IPS DF 6.9 (cell line): Measurements from ENCODE around the gene KLF12.

Experiments
- DNase-seq: peaks from one replicate; pipeline ENCODE4 v3.0.0-alpha.2; 2013; ENCODE audit warnings: low read depth, low spot score
- H3K27ac ChIP-seq: one replicate; pipeline ENCODE4 v1.5.1; 2013; ENCODE audit warnings: low read length, control low read depth
- H3K27me3 ChIP-seq: 2 replicates; pipeline ENCODE4 v1.6.1; 2013; ENCODE audit warnings: mild to moderate bottlenecking, low read length; ENCODE audit not compliant: control insufficient read depth, insufficient read depth
- H3K36me3 ChIP-seq: 2 replicates; pipeline ENCODE4 v1.6.1; 2013; ENCODE audit warnings: low read length; ENCODE audit not compliant: control insufficient read depth, insufficient read depth
- H3K4me1 ChIP-seq: 2 replicates; pipeline ENCODE4 v1.6.1; 2013; ENCODE audit warnings: low read length; ENCODE audit not compliant: control insufficient read depth, insufficient read depth
- H3K4me3 ChIP-seq: 2 replicates; pipeline ENCODE4 v1.5.1; 2013; ENCODE audit warnings: mild to moderate bottlenecking, low read length
- H3K9me3 ChIP-seq: 2 replicates; pipeline ENCODE4 v1.6.1; 2013; ENCODE audit warnings: low read length, inconsistent platforms; ENCODE audit not compliant: control insufficient read depth, insufficient read depth
- WGBS: extraction: QIAGEN DNeasy Blood & Tissue Kit; methylation state at CpG from one replicate; pipeline ENCODE4 v1.1.7; 2013; ENCODE audit warnings: mixed read lengths, missing lambda C conversion rate; ENCODE audit not compliant: insufficient read length, insufficient coverage; 5-methylcytosine and 5-hydroxymethylcytosine counted together

The KLF12 gene

GRCh38 chr13:74134221-74134776, at the start of gene KLF12:
KLF12 (minus strand) TSS chr13:74134404.
- WGBS: no CpG with 5 or more reads among the region's 54 CpGs

DNA sequence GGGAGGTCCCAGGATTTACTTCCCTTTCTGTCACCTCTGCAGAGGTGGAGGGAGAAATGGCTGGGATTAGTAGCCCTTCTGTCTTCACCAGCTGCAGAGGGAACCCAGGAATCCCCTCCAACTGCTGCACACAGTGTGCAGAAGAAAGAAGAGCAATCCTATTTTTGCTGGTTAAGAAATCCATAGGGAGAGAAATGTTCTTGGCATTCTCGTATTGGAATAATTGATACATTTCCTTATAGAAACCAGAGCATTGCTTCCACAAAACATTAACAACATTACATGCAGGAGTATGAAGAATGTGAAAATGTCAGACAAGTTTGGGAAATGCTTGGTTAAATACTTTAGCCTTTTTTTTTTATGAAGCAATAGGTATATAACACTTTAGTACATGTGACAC, 48.3 kb upstream of the KLF12 start:
- Histone ChIP-seq H3K36me3 (no peaks in the 10 kb centered on the region), H3K4me3 (no peak overlapping the region), H3K4me1 (no peaks in the 10 kb centered on the region), H3K9me3 (no peaks in the 10 kb centered on the region), H3K27me3 (no peaks in the 10 kb centered on the region), H3K27ac (no peak overlapping the region)
- DNase-seq: no peak
- WGBS: no CpG with 5 or more reads among the region's 1 CpG

More at GRCh38 chr13:74134221-74134776, at the start of gene KLF12:
- Histone ChIP-seq H3K4me3 (peak within 1 kb of the TSS; percentile 99), H3K27me3 (no peaks in the 10 kb centered on the region), H3K27ac (no peak within 1 kb of the TSS), H3K4me1 (no peaks in the 10 kb centered on the region), H3K36me3 (no peaks in the 10 kb centered on the region), H3K9me3 (no peaks in the 10 kb centered on the region)
- DNase-seq: peak; percentile 57

- Histone ChIP-seq H3K4me3 (no peak overlapping the region), H3K36me3 (no peaks in the 10 kb centered on the region), H3K27me3 (no peaks in the 10 kb centered on the region), H3K27ac (no peak overlapping the region), H3K4me1 (no peaks in the 10 kb centered on the region), H3K9me3 (no peaks in the 10 kb centered on the region)
- WGBS: no CpG with 5 or more reads among the region's 2 CpGs
- no peak for DNase-seq
These were observed 40.6 kb upstream of the KLF12 start for GRCh38 chr13:74174810-74175209.

DNA sequence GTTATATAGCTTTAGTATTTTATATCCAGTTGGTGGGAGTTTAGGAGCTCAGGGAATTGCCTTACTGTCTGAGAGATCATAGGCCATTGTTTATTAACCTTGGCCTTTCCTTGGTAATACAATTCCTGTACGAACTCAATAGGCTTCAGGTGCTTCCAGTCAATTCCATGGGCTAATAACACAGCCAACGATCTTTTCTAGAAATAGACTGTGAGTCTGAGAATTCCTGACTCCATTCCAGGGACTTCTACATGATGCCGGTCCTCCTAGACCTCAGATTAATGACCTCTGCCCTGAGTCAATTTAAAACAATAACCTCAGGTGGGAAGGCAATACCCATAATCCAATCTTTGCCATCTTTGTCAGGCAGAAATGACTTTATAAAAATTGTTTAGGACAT, 39.6 kb upstream of the KLF12 start:
- no peaks in the 10 kb centered on the region for H3K27me3 ChIP-seq
- no peaks in the 10 kb centered on the region for H3K9me3 ChIP-seq
- H3K36me3 ChIP-seq: no peaks in the 10 kb centered on the region
- H3K4me1 ChIP-seq: no peaks in the 10 kb centered on the region
- WGBS: no CpG with 5 or more reads among the region's 3 CpGs
- DNase-seq: no peak
- H3K27ac ChIP-seq: no peak overlapping the region
- H3K4me3 ChIP-seq: no peak overlapping the region

- Histone ChIP-seq H3K9me3 (no peaks in the 10 kb centered on the region), H3K36me3 (no peaks in the 10 kb centered on the region), H3K4me3 (no peak overlapping the region), H3K4me1 (no peaks in the 10 kb centered on the region), H3K27ac (no peak overlapping the region), H3K27me3 (no peaks in the 10 kb centered on the region)
- no peak for DNase-seq
These were observed 37.4 kb upstream of the KLF12 start for GRCh38 chr13:74171641-74172040.

DNA sequence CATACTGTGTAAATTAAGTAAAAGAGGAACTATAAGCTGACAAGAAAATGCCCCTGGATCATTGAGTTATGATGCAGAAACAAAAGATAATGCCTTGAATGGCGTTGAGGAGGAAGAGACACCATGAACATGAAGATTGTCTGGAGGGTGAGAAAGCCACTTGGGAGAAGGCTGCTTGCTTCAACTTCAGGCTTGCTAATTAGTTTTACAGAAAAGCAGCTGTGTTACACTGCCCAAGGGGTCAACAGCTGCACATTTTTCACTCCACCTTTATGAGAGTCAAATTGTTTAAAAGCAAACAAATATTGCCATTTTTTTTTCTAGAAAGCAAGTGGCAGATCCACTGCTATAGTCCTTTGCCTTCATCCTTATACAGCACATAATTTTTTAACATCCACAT, 35.5 kb upstream of the KLF12 start:
- Histone ChIP-seq H3K4me1 (no peaks in the 10 kb centered on the region), H3K27me3 (no peaks in the 10 kb centered on the region), H3K9me3 (no peaks in the 10 kb centered on the region), H3K4me3 (no peak overlapping the region), H3K27ac (no peak overlapping the region), H3K36me3 (no peaks in the 10 kb centered on the region)
- DNase-seq: no peak
- no CpG with 5 or more reads among the region's 1 CpG for WGBS

DNA sequence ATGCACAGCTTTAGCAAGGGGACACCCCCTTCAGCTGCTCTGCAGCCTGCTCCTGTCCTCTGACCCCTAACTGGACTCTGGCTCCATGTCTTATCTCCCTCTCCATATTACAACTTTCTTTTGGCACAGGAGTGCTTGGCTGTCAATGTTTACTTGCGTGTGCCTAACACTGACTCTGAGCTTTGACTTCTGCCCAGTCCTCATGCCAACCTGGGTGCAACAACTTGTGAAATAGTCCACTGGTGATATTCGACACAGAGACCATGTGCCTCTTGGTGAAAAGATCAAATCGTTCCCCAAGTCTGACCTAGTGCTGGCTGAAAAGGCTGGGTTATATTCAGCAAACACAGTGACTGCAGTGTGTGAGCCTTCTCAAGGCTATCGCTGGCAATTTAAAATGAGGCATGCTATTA, 34.1 kb upstream of the KLF12 start:
- no peak for DNase-seq
- no peaks in the 10 kb centered on the region for H3K36me3 ChIP-seq
- no peak overlapping the region for H3K4me3 ChIP-seq
- no peaks in the 10 kb centered on the region for H3K4me1 ChIP-seq
- H3K27me3 ChIP-seq: no peaks in the 10 kb centered on the region
- no CpG with 5 or more reads among the region's 4 CpGs for WGBS
- no peak overlapping the region for H3K27ac ChIP-seq
- no peaks in the 10 kb centered on the region for H3K9me3 ChIP-seq

DNA sequence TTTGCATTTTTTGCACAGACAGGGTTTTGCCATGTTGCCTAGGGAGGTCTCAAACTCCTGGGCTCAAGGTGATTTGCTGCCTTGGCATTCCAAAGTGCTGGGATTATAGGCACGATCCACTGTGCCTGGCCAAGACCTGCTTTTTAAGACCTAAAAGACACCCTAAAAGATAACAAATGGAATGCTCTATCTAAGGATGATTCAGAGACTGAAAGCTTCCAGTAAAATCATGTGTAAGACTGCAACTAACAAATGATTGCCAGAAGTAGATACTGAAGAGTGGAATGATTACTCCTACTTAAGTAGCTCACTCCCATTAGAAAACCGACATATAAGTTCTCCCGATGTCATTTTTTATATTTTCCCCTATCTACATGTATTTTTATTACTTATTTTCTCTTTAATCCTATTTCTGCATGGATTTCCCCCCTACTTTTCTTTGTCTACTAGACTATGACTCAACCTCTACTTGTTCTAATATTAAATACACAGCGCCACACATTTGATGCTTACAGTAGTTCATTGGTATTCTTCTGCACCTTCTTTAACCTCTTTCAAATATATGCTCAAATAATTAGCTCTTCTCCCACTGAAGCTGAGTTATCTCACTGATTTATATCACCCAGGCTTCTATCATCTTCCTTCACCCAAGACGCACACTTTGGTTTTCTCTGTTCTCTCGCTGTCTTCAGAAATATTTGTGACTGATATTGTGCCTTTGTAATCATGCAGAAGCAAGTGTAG, 32.2 kb upstream of the KLF12 start:
- WGBS: 100% methylated on average over 1 of the region's 6 CpGs
- H3K9me3 ChIP-seq: no peaks in the 10 kb centered on the region
- no peak overlapping the region for H3K27ac ChIP-seq
- no peaks in the 10 kb centered on the region for H3K27me3 ChIP-seq
- H3K4me3 ChIP-seq: no peak overlapping the region
- H3K4me1 ChIP-seq: no peaks in the 10 kb centered on the region
- no peak for DNase-seq
- H3K36me3 ChIP-seq: no peaks in the 10 kb centered on the region

- Histone ChIP-seq H3K27ac (no peak overlapping the region), H3K4me1 (no peaks in the 10 kb centered on the region), H3K9me3 (no peaks in the 10 kb centered on the region), H3K27me3 (no peaks in the 10 kb centered on the region), H3K36me3 (no peaks in the 10 kb centered on the region), H3K4me3 (no peak overlapping the region)
- WGBS: no CpG with 5 or more reads among the region's 2 CpGs
- no peak for DNase-seq
These were observed 28.6 kb upstream of the KLF12 start for GRCh38 chr13:74162782-74163181.

DNA sequence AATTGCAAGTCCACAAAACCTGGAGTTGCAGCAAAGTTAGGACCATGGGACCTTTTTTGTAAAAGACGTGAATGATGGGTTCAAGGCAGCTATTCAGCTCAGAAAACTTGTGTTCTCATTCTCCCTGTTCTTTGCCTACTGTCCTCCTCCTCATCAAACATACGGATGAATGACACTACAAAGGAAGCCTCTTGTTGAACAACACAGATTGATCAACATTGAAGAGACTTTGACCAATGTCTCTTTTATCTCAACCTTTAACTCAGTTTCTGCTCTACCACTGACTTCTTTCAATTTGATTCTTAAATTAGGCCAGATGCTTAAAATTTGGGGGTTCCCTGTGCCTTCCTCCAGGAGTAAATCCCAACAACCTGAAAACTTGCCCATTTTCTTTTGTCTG, 27.9 kb upstream of the KLF12 start:
- H3K36me3 ChIP-seq: no peaks in the 10 kb centered on the region
- H3K9me3 ChIP-seq: no peaks in the 10 kb centered on the region
- DNase-seq: no peak
- H3K27ac ChIP-seq: no peak overlapping the region
- no peak overlapping the region for H3K4me3 ChIP-seq
- no CpG with 5 or more reads among the region's 2 CpGs for WGBS
- H3K4me1 ChIP-seq: no peaks in the 10 kb centered on the region
- no peaks in the 10 kb centered on the region for H3K27me3 ChIP-seq
